GM12874 (cell line): ENCODE results near the gene ZFPL1.

Source experiments
- CTCF ChIP-seq: IDR thresholded peaks from 2 replicates; pipeline ENCODE4 v1.5.1; 2011; ENCODE audit warnings: low read depth, mild to moderate bottlenecking, control low read depth, low read length, moderate library complexity; ENCODE audit not compliant: insufficient read depth

The ZFPL1 gene

GRCh38 chr11:65083834-65084597 is at the start of gene ZFPL1, which contains the start of gene CDCA5:
ZFPL1 (plus strand) TSS chr11:65084222; CDS start chr11:65084699, 477 bp downstream.
CDCA5 (minus strand) TSS chr11:65084040; CDS start chr11:65083978, 62 bp downstream.
- no peak for TF ChIP-seq CTCF

- no peak for TF ChIP-seq CTCF
Measured at GRCh38 chr11:65034423-65034822, 49.6 kb upstream of the ZFPL1 start.

DNA sequence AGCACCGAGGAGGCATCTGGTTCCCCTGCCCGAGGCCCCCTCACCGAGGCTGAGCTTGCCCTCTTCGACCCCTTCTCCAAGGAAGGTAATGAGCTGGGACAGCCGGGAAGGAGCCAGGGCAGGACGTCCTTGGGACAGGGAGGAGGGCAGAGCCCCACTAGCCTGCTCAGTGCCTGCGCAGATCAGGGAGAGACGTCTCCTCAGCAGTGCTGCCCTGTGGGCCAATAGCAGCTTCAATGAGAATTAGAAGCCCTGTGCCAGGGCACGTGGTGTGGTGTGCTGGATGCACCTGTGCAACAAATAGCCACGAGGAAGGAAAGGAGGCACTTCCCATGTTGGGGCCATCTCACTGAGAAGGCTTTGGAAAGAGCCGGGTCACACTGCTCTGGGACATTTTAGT is 48.4 kb upstream of the ZFPL1 start:
- no peak for TF ChIP-seq CTCF

GRCh38 chr11:65036931-65037330 is 47.1 kb upstream of the ZFPL1 start:
- TF ChIP-seq CTCF, result no peak

DNA sequence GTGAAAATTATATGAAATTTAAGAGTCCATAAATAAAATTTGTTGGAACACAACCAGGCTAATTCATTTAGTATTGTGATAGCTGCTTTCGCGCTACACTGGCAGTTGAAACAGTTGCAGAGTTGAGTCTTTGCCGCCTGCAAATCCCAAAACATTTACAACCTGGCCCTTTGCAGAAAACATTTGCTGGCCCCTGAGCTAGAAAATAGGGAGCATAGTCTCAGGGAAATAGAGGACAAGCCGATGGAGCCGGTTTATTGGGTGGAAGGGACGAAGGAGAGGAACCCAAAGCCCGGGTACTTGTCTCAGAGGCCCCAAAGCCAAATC is 43.5 kb upstream of the ZFPL1 start:
- TF ChIP-seq CTCF, result no peak

DNA sequence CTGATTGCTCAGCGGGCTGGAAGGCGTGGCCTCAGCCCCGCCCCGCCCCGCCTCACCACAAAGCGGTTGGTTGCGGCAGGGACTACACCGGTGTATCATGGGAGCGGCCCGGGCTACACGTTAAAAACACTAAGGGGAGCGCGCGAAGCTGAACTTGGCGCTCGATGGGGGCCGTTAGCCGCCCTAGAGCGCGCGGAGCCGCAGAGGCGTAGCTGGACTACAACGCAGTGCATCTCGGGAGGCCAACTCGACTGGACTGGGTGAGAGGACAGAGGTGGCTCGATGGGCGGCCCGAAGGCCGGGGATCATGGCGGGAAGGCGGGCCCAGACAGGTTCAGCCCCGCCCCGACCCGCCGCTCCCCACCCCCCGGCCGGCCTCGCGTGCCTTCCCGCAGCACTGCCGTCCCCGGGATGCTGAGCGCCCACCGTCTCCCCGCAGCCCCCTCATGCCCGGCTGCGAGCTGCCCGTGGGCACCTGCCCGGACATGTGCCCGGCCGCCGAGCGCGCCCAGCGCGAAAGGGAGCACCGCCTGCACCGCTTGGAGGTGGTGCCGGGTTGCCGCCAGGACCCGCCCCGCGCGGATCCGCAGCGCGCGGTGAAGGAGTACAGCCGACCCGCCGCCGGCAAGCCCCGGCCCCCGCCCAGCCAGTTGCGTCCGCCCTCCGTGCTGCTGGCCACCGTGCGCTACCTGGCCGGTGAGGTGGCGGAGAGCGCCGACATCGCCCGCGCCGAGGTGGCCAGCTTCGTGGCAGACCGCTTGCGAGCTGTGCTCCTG is 43.0 kb upstream of the ZFPL1 start, which contains the start of gene SAC3D1:
Gene SAC3D1, plus strand, starts transcription at position 364 of the 776 bp plus-strand sequence. Its CDS starts 83 bp downstream, at position 447.
- TF ChIP-seq CTCF, result no peak

- no peak for TF ChIP-seq CTCF
Measured at GRCh38 chr11:65042891-65043290, 41.1 kb upstream of the ZFPL1 start.
